B cell (primary cell): ENCODE data around the gene ULBP2. TPM values are rescaled to one million over a fixed set of nuclear protein-coding genes. Genes with fewer than 3 reads are reported as not detected.

Experiments used
- ATAC-seq: fragments of 200-7000 bp; cut with Tn5 transposase; one replicate; pipeline ENCODE4 v1.10.0; 2021; ENCODE audit warnings: low read depth, mild to moderate bottlenecking, moderate number of reproducible peaks, moderate library complexity
- CTCF ChIA-PET: fragments of 350-600 bp; sonication (Branson Sonifier 250); formaldehyde crosslinking; loops from one replicate; lab custom pipeline; 2021; ENCODE audit warnings: antibody characterized with exemption, inconsistent platforms; lab: Charles Lee
- POLR2A ChIA-PET: fragments of 350-600 bp; sonication (Branson Sonifier 250); formaldehyde crosslinking; loops from one replicate; lab custom pipeline; 2021; ENCODE audit warnings: antibody characterized with exemption; lab: Charles Lee
- DNase-seq: peaks from one replicate; pipeline ENCODE4 v3.0.0; 2013
- H2AFZ ChIP-seq: 2 replicates; pipeline ENCODE4 v1.6.1; 2012; ENCODE audit warnings: mild to moderate bottlenecking, low read depth, low read length; ENCODE audit not compliant: insufficient read depth, poor library complexity, severe bottlenecking
- H3K27ac ChIP-seq, 2 donors: 1 replicate in 1 of 2; 2 replicates in 1 of 2; pipeline ENCODE4 v1.5.1; 2012 to 2013; ENCODE audit warnings: low read length in 2 of 2, mild to moderate bottlenecking in 2 of 2, moderate library complexity in 1 of 2
- H3K27me3 ChIP-seq, 4 experiments: fragments of 200-600 bp in 1 of 4; sonication (generic) in 1 of 4; replicated peaks in 1 of 4; 1 replicate in 2 of 4; 2 replicates in 2 of 4; pipeline versions ENCODE4 v1.6.1 to v1.7.0; 2013 to 2016; ENCODE audit warnings: low read length in 3 of 4, mild to moderate bottlenecking in 2 of 4, mixed read lengths in 1 of 4, moderate library complexity in 1 of 4; ENCODE audit not compliant: insufficient read depth in 4 of 4, control insufficient read depth in 3 of 4; ENCODE audit errors: control extremely low read depth in 1 of 4
- H3K36me3 ChIP-seq, 2 experiments: replicated peaks in 1 of 2; 1 replicate in 1 of 2; 2 replicates in 1 of 2; pipeline versions ENCODE4 v1.6.1 to v1.7.1; 2013; ENCODE audit warnings: low read length in 1 of 2; ENCODE audit not compliant: insufficient read depth in 2 of 2, control insufficient read depth in 1 of 2; ENCODE audit errors: control extremely low read depth in 1 of 2, extremely low read depth in 1 of 2
- H3K4me1 ChIP-seq, 2 donors: fragments of 200-600 bp in 1 of 2; sonication (generic) in 1 of 2; 1 replicate in 1 of 2; 2 replicates in 1 of 2; pipeline versions ENCODE4 v1.5.1 to v1.6.1; 2013 to 2017; ENCODE audit warnings: low read length in 2 of 2; ENCODE audit not compliant: control insufficient read depth in 2 of 2, insufficient read depth in 2 of 2
- H3K4me2 ChIP-seq: replicated peaks from 2 replicates; pipeline ENCODE3; 2012; ENCODE audit warnings: mild to moderate bottlenecking, low read depth, low read length; ENCODE audit not compliant: poor library complexity, severe bottlenecking
- H3K4me3 ChIP-seq, 5 experiments: fragments of 200-600 bp in 1 of 5; sonication (generic) in 1 of 5; 1 replicate in 3 of 5; 2 replicates in 2 of 5; pipeline versions ENCODE4 v1.5.1 to v1.7.0; 2011 to 2016; ENCODE audit warnings: low read length in 4 of 5, mild to moderate bottlenecking in 4 of 5, low read depth in 2 of 5, control low read depth in 1 of 5, moderate library complexity in 1 of 5; ENCODE audit not compliant: insufficient read depth in 1 of 5; ENCODE audit errors: control extremely low read depth in 1 of 5, extremely low read depth in 1 of 5
- H3K79me2 ChIP-seq: fragments of 200-600 bp; sonication (generic); one replicate; pipeline ENCODE4 v1.6.0; 2016; ENCODE audit warnings: low read length; ENCODE audit not compliant: control insufficient read depth, insufficient read depth
- H3K9ac ChIP-seq: fragments of 200-600 bp; sonication (generic); 2 replicates; pipeline ENCODE4 v1.6.1; 2017; ENCODE audit warnings: mild to moderate bottlenecking, low read length, moderate library complexity
- H3K9me3 ChIP-seq, 3 donors: one replicate each; pipeline versions ENCODE4 v1.6.1 to v1.7.1; 2013; ENCODE audit warnings: low read length in 2 of 3; ENCODE audit not compliant: control insufficient read depth in 2 of 3, insufficient read depth in 1 of 3; ENCODE audit errors: control extremely low read depth in 1 of 3
- H4K20me1 ChIP-seq: 2 replicates; pipeline ENCODE4 v1.6.0; 2012; ENCODE audit warnings: mild to moderate bottlenecking, low read length; ENCODE audit not compliant: insufficient read depth, control insufficient read depth, poor library complexity, severe bottlenecking
- H3K27ac Mint-ChIP-seq: one replicate; pipeline ENCODE4 v1.8.0; 2021; ENCODE audit warnings: mixed read lengths
- H3K27me3 Mint-ChIP-seq: one replicate; pipeline ENCODE4 v1.8.0; 2021; ENCODE audit warnings: mixed read lengths
- H3K4me1 Mint-ChIP-seq: one replicate; pipeline ENCODE4 v1.8.0; 2021; ENCODE audit warnings: mixed read lengths
- H3K4me3 Mint-ChIP-seq: one replicate; pipeline ENCODE4 v1.8.0; 2021; ENCODE audit warnings: mixed read lengths
- H3K9me3 Mint-ChIP-seq: one replicate; pipeline ENCODE4 v1.8.0; 2022; ENCODE audit warnings: mixed read lengths; ENCODE audit not compliant: insufficient read depth
- CTCF ChIP-seq: fragments of 200-600 bp; IDR thresholded peaks from one replicate; pipeline ENCODE4 v1.8.0; 2022; ENCODE audit warnings: antibody characterized with exemption, mild to moderate bottlenecking
- EZH2 ChIP-seq: IDR thresholded peaks from 2 replicates; pipeline ENCODE4 v1.6.1; 2012; ENCODE audit warnings: borderline replicate concordance, low read depth, mild to moderate bottlenecking, moderate library complexity, low read length; ENCODE audit not compliant: insufficient read depth, poor library complexity, severe bottlenecking
- WGBS: methylation state at CpG from one replicate; pipeline ENCODE4 v1.1.5; 2013; ENCODE audit warnings: missing lambda C conversion rate; ENCODE audit not compliant: insufficient coverage; 5-methylcytosine and 5-hydroxymethylcytosine counted together
- intact Hi-C: fragments of 100-400 bp; cut with micrococcal nuclease; formaldehyde crosslinking; loops from one replicate; pipeline ENCODE4 v1.10.0; 2022
- polyA plus RNA-seq: library from polyadenylated mRNA; depleted of rRNA; stranded (reverse); fragments of >200 nt; gene quantifications from 2 replicates; pipeline ENCODE4 v1.2.3, GENCODE V29; 2012
- total RNA-seq, 2 donors: library from RNA; stranded (reverse); fragments of 120-200 nt in 1 of 2; gene quantifications; 1 replicate in 1 of 2; 2 replicates in 1 of 2; pipeline versions ENCODE4 v1.2.3 to v1.2.4, GENCODE V29; 2013 to 2022

Gene ULBP2
- total and polyA plus RNA-seq, 2 donors (not counting 1 experiment from before 2014, with no cell fraction given), result 0.31 TPM; not detected in 1

GRCh38 chr6:149963462-149964307 lies 21.9 kb downstream of the ULBP2 start, which contains the start of gene ULBP1:
Gene ULBP1, plus strand, starts transcription at chr6:149963943. Its CDS starts 107 bp downstream, at chr6:149964050.
- peak within 1 kb of the TSS; percentile 31 to 66 (median 53) for H3K4me3 ChIP-seq
- 1% methylated on average over 69 of the region's 69 CpGs for WGBS
- ChIA-PET POLR2A (no interaction called here), CTCF (interaction anchor here (1.0 kb wide), 1 partner anchor 54 kb away, joined by 4 read pairs; no protein-coding TSS in a partner anchor)
- ATAC-seq (peak; percentile 77), DNase-seq (peak; percentile 86)
- intact Hi-C loops, result loop anchor here (1.0 to 2.0 kb wide), 3 partner anchors 25 to 41 kb away; no protein-coding TSS in a partner anchor
- peaks cover 8% of the 10 kb centered on the region for H4K20me1 ChIP-seq
- H3K4me2 ChIP-seq, result peak within 1 kb of the TSS; percentile 97
- H3K79me2 ChIP-seq, result no peaks in the 10 kb centered on the region
- H2AFZ ChIP-seq, result peak within 1 kb of the TSS; percentile 77
- peaks cover 0 to 35% (median 0%) of the 10 kb centered on the region in 3 donors for H3K9me3 ChIP-seq
- H3K9ac ChIP-seq, result peak within 1 kb of the TSS; percentile 70
- Mint-ChIP-seq H3K4me3 (peak within 1 kb of the TSS; percentile 95), H3K9me3 (no peaks in the 10 kb centered on the region), H3K4me1 (peaks cover 29% of the 10 kb centered on the region), H3K27me3 (peaks cover 86% of the 10 kb centered on the region), H3K27ac (peak within 1 kb of the TSS; percentile 67)
- H3K4me1 ChIP-seq, result peaks cover 28 to 30% of the 10 kb centered on the region in 2 donors
- H3K27me3 ChIP-seq, result peaks cover 0 to 79% (median 35%) of the 10 kb centered on the region in 4 experiments
- no peaks in the 10 kb centered on the region for H3K36me3 ChIP-seq
- TF ChIP-seq EZH2 (no peak), CTCF (no peak)
- no peak within 1 kb of the TSS for H3K27ac ChIP-seq
